ENCODE measurements around the gene NDUFAF8.

Gene NDUFAF8

GRCh38 chr17:81240761-81241160 lies 1.6 kb downstream of the NDUFAF8 start:
- DNase-seq, result no peak

GRCh38 chr17:81241203-81241602 lies 2.1 kb downstream of the NDUFAF8 start:
- no peak for DNase-seq

GRCh38 chr17:81241648-81242420 lies 2.7 kb downstream of the NDUFAF8 start:
- peak; percentile 21 for DNase-seq

- no peak for DNase-seq
These were observed 3.6 kb downstream of the NDUFAF8 start for GRCh38 chr17:81242421-81243332.

GRCh38 chr17:81243333-81243664 lies 4.2 kb downstream of the NDUFAF8 start:
- DNase-seq, result no peak

GRCh38 chr17:81244358-81245023 lies 5.4 kb downstream of the NDUFAF8 start:
- no peak for DNase-seq

GRCh38 chr17:81245024-81245664 lies 6.0 kb downstream of the NDUFAF8 start:
- no peak for DNase-seq

- DNase-seq, result no peak
These were observed 6.7 kb downstream of the NDUFAF8 start for GRCh38 chr17:81245665-81246342.

- no peak for DNase-seq
These were observed 7.2 kb downstream of the NDUFAF8 start for GRCh38 chr17:81246343-81246670.

GRCh38 chr17:81246679-81247338 lies 7.7 kb downstream of the NDUFAF8 start:
- no peak for DNase-seq

- no peak for DNase-seq
These were observed 8.3 kb downstream of the NDUFAF8 start for GRCh38 chr17:81247339-81247990.

- no peak for DNase-seq
These were observed 9.5 kb downstream of the NDUFAF8 start for GRCh38 chr17:81248649-81249048.

GRCh38 chr17:81249223-81250040 lies 10.3 kb downstream of the NDUFAF8 start:
- DNase-seq, result peak; percentile 12

- DNase-seq, result no peak
These were observed 11.4 kb downstream of the NDUFAF8 start for GRCh38 chr17:81250286-81251093.

GRCh38 chr17:81251094-81251708 lies 12.1 kb downstream of the NDUFAF8 start:
- DNase-seq, result no peak

- no peak for DNase-seq
These were observed 12.7 kb downstream of the NDUFAF8 start for GRCh38 chr17:81251709-81252301.

- no peak for DNase-seq
These were observed 13.3 kb downstream of the NDUFAF8 start for GRCh38 chr17:81252326-81252986.

- no peak for DNase-seq
These were observed 13.8 kb downstream of the NDUFAF8 start for GRCh38 chr17:81252987-81253329.

All from fibroblast of skin of abdomen (primary cell).